Measurements from ENCODE around the gene RGP1. TPM values are rescaled to one million over a fixed set of nuclear protein-coding genes. Genes with fewer than 3 reads are reported as not detected.
A peak's percentile ranks its signal among the peaks of the same experiment; 100 is the strongest.

The RGP1 gene
- total RNA-seq, 1 donor from 2014 or later: 27.2 TPM

- Histone ChIP-seq H4K20me1 (ENCODE audit: insufficient read depth, low read length) (no peaks in the 10 kb centered on the region), H3K27ac (ENCODE audit: low read depth, low read length) (no peak overlapping the region), H3K79me2 (ENCODE audit: insufficient read depth, low read length) (no peaks in the 10 kb centered on the region), H2AFZ (ENCODE audit: low read depth, low read length) (peak overlapping the region; percentile 32), H3K27me3 (ENCODE audit: insufficient read depth, low read length) (peaks cover 28% of the 10 kb centered on the region), H3K9me3 (ENCODE audit: insufficient read depth, low read depth, low read length) (no peaks in the 10 kb centered on the region), H3K4me2 (ENCODE audit: low read length) (no peak overlapping the region), H3K4me3 (ENCODE audit: insufficient read depth, low read depth, low read length) (no peak overlapping the region), H3K9ac (ENCODE audit: low read length) (no peak overlapping the region), H3K36me3 (ENCODE audit: insufficient read depth, low read length) (no peaks in the 10 kb centered on the region), H3K4me1 (ENCODE audit: insufficient read depth, low read length) (no peaks in the 10 kb centered on the region)
- TF ChIP-seq EZH2 (IDR thresholded peaks at IDR 0.05; ENCODE audit: insufficient read depth, low read length) (no peak), CTCF (IDR thresholded peaks at IDR 0.05; ENCODE audit: insufficient read depth, low read depth, low read length) (no peak)
- no peaks in the 10 kb centered on the region for H3K27me3 Mint-ChIP-seq (ENCODE audit: low read depth, unreplicated experiment)
- H3K27ac Mint-ChIP-seq (ENCODE audit: unreplicated experiment): no peak overlapping the region
- FAIRE-seq: no peak
- no peaks in the 10 kb centered on the region for H3K9me3 Mint-ChIP-seq (ENCODE audit: unreplicated experiment)
- no peaks in the 10 kb centered on the region for H3K36me3 Mint-ChIP-seq (ENCODE audit: low read depth, unreplicated experiment)
- H3K4me3 Mint-ChIP-seq (ENCODE audit: unreplicated experiment): no peak overlapping the region
- H3K4me1 Mint-ChIP-seq (ENCODE audit: low read depth, unreplicated experiment): no peaks in the 10 kb centered on the region
- DNase-seq (ENCODE audit: low read depth): no peak
These were observed 26.0 kb downstream of the RGP1 start for GRCh38 chr9:35774907-35775635.

- Histone ChIP-seq H3K27ac (ENCODE audit: low read depth, low read length) (no peak overlapping the region), H3K4me2 (ENCODE audit: low read length) (no peak overlapping the region), H3K4me3 (ENCODE audit: insufficient read depth, low read depth, low read length) (no peak overlapping the region), H3K27me3 (ENCODE audit: insufficient read depth, low read length) (peaks cover 19% of the 10 kb centered on the region), H4K20me1 (ENCODE audit: insufficient read depth, low read length) (no peaks in the 10 kb centered on the region), H3K36me3 (ENCODE audit: insufficient read depth, low read length) (no peaks in the 10 kb centered on the region), H3K4me1 (ENCODE audit: insufficient read depth, low read length) (no peaks in the 10 kb centered on the region), H2AFZ (ENCODE audit: low read depth, low read length) (no peak overlapping the region), H3K9me3 (ENCODE audit: insufficient read depth, low read depth, low read length) (no peaks in the 10 kb centered on the region), H3K9ac (ENCODE audit: low read length) (no peak overlapping the region), H3K79me2 (ENCODE audit: insufficient read depth, low read length) (no peaks in the 10 kb centered on the region)
- DNase-seq (ENCODE audit: low read depth) (no peak), FAIRE-seq (no peak)
- no peaks in the 10 kb centered on the region for H3K27me3 Mint-ChIP-seq (ENCODE audit: low read depth, unreplicated experiment)
- H3K36me3 Mint-ChIP-seq (ENCODE audit: low read depth, unreplicated experiment): no peaks in the 10 kb centered on the region
- H3K27ac Mint-ChIP-seq (ENCODE audit: unreplicated experiment): no peak overlapping the region
- no peaks in the 10 kb centered on the region for H3K4me1 Mint-ChIP-seq (ENCODE audit: low read depth, unreplicated experiment)
- H3K9me3 Mint-ChIP-seq (ENCODE audit: unreplicated experiment): no peaks in the 10 kb centered on the region
- TF ChIP-seq CTCF (IDR thresholded peaks at IDR 0.05; ENCODE audit: insufficient read depth, low read depth, low read length) (no peak), EZH2 (IDR thresholded peaks at IDR 0.05; ENCODE audit: insufficient read depth, low read length) (no peak)
- H3K4me3 Mint-ChIP-seq (ENCODE audit: unreplicated experiment): no peak overlapping the region
These were observed 26.9 kb downstream of the RGP1 start for GRCh38 chr9:35776018-35776417.

DNA sequence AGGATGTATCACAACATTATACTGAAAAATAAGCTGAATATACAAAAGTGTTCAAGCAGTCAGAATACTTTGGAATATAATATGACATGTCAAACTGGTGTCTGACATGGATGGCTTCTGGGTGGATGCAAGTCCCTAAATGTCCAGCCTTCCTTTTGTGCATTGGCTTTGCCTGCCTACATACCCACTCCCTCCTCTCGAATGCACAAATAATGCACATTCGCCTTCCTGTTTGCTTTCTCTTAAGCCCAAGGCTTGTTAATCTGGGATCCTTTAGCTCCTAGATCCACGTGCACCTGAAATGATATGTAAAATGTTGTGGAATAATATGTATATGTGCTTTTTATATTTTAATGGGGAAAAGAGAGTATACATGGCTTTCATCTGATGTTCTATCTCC is 29.4 kb downstream of the RGP1 start:
- no peak overlapping the region for H3K4me2 ChIP-seq (ENCODE audit: low read length)
- H4K20me1 ChIP-seq (ENCODE audit: insufficient read depth, low read length): no peaks in the 10 kb centered on the region
- H3K4me1 ChIP-seq (ENCODE audit: insufficient read depth, low read length): no peaks in the 10 kb centered on the region
- H2AFZ ChIP-seq (ENCODE audit: low read depth, low read length): no peak overlapping the region
- H3K27me3 Mint-ChIP-seq (ENCODE audit: low read depth, unreplicated experiment): no peaks in the 10 kb centered on the region
- H3K36me3 Mint-ChIP-seq (ENCODE audit: low read depth, unreplicated experiment): peaks cover 1% of the 10 kb centered on the region
- H3K9me3 ChIP-seq (ENCODE audit: insufficient read depth, low read depth, low read length): no peaks in the 10 kb centered on the region
- H3K4me3 ChIP-seq (ENCODE audit: insufficient read depth, low read depth, low read length): no peak overlapping the region
- DNase-seq (ENCODE audit: low read depth) (no peak), FAIRE-seq (no peak)
- H3K9ac ChIP-seq (ENCODE audit: low read length): no peak overlapping the region
- H3K36me3 ChIP-seq (ENCODE audit: insufficient read depth, low read length): no peaks in the 10 kb centered on the region
- H3K4me3 Mint-ChIP-seq (ENCODE audit: unreplicated experiment): no peak overlapping the region
- H3K9me3 Mint-ChIP-seq (ENCODE audit: unreplicated experiment): no peaks in the 10 kb centered on the region
- H3K79me2 ChIP-seq (ENCODE audit: insufficient read depth, low read length): no peaks in the 10 kb centered on the region
- TF ChIP-seq CTCF (IDR thresholded peaks at IDR 0.05; ENCODE audit: insufficient read depth, low read depth, low read length): no peak
- no peak for TF ChIP-seq EZH2 (IDR thresholded peaks at IDR 0.05; ENCODE audit: insufficient read depth, low read length)
- H3K27ac ChIP-seq (ENCODE audit: low read depth, low read length): no peak overlapping the region
- H3K27me3 ChIP-seq (ENCODE audit: insufficient read depth, low read length): peaks cover 14% of the 10 kb centered on the region
- H3K27ac Mint-ChIP-seq (ENCODE audit: unreplicated experiment): no peak overlapping the region
- no peaks in the 10 kb centered on the region for H3K4me1 Mint-ChIP-seq (ENCODE audit: low read depth, unreplicated experiment)

All from astrocyte (in vitro differentiated cells and primary cell).